Left kidney (tissue), 2 donors: Measurements from ENCODE around the gene DLGAP4. TPM values are rescaled to one million over a fixed set of nuclear protein-coding genes. Genes with fewer than 3 reads are reported as not detected.
A peak's percentile ranks its signal among the peaks of the same experiment; 100 is the strongest.

Experiments used
- DNase-seq: peaks from one replicate; pipeline ENCODE4 v3.0.0-alpha.2; 2013
- polyA plus RNA-seq: library from polyadenylated mRNA; unstranded; fragments of 120-200 nt; gene quantifications from one replicate; pipeline ENCODE4 v1.2.1, GENCODE V29; 2013; ENCODE audit not compliant: insufficient read length

DLGAP4 gene
- polyA plus RNA-seq, 1 donor, result 57.8 TPM

DNA sequence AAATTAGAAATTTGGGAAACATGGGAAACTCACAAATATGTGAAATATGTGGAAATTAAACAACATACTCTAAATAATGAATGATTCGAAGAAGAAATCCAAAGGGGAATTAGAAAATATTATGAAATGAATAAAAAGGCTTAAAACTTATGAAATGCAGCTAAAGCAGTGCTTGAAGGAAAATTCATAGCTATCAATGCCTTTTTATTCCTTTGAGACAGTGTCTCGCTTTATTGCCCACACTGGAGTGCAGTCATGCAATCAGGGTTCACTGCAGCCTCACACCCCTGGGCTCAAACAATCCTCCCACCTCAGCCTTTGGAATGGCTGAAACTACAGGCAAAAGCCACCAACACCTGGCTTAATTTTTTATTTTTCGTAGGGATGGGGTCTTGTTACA is 259.4 kb downstream of the DLGAP4 start:
- DNase-seq, result no peak

- no peak for DNase-seq
Observed at GRCh38 chr20:36569847-36570429, 263.8 kb downstream of the DLGAP4 start.

DNA sequence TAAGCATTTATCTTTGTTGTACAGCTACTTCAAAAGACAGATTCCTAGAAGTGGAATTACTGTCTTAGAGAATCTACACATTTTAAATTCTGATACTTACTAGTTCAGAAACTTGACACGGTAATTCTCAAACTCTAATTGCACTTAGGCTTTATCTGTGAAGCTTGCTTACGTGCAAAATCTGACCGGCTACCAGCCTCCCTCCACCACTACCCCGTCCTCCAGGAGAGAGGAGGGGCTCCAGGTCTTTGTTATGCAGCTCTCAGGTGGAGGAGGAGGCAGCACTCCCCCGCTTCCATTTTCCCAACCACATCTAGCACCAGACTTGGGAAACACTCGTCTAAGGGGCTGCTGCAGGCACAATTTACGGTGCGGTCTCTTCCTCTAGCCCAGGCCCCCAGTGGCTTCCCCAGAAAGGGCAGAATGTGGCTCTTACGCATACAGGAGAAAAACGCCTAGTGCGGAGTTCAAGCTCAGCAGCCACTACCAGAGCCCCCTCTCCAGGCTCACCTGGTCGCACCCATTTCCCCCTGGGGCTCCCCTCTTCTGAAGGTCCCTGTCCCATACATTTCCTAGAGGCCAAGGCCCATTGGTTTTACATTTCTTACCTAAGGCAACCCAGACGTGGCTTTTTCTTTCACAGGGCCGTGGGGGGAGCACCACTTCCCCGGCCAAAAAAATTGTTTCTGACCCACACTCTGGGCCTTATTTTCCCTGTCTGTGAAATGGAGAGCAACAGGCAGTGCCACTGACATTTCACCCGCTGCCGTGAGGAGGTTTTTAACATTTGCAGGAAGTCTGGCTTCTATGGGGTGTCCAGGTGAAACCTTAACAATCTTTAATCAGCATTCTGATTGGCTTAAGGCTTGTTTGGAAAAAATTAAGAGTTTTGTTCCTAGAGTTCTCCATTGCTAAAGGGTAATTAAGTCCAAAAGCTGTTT is 265.7 kb downstream of the DLGAP4 start:
- peak; percentile 65 for DNase-seq

DNA sequence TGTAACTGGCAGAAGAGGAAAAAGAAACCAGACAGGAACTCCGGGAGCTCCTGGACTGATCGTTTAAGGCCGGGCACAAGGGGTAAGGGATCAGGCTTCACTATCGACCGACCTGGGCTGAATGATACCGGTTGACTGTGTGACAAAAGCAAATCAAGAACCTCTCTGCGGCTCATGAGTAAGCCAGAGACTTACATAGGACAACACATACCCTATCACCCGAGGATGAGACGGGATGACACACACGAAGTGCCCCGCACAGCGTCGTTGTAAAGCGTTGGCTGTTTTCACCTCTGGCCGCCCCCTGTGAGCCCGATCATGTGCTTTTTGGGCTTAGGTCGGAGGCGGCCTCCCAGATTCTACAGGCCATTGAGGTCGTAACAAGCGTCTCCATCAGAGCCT is 266.6 kb downstream of the DLGAP4 start:
- DNase-seq, result peak; percentile 22

- DNase-seq, result peak; percentile 92
Observed at GRCh38 chr20:36573103-36573797, 267.1 kb downstream of the DLGAP4 start, which contains the start of gene TGIF2. TGIF2 (plus strand) TSS chr20:36573597; CDS start chr20:36578775, 5,178 bp downstream.

DNA sequence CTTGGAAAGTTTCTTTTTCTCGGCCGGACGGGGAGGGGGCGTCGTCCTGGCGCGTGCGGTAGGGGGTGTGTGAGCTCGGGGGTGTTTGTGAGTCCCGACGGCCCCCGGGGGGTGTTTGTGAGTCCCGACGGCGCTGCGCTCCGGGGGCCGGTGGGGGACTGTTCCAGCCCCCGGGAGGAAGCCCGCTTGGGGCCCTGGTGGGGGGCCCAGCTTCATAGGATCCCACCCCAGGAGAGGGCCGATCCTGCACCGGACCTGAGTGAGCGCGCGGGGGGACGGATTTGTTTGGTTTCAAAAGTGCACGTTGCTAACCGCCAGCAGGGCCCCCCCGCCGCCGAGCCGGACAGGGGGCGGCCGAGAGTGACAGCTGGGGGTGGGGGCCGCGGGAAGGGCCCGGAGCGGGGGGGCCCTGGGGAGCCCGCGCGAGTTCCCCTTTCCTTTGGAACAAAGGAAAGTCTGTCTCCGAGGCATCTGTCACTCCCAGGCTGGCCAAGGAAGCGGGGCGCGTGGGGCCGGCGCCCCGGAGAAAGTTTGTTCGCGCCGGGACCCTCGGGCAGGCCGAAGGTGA is 267.7 kb downstream of the DLGAP4 start:
- DNase-seq, result peak; percentile 29

DNA sequence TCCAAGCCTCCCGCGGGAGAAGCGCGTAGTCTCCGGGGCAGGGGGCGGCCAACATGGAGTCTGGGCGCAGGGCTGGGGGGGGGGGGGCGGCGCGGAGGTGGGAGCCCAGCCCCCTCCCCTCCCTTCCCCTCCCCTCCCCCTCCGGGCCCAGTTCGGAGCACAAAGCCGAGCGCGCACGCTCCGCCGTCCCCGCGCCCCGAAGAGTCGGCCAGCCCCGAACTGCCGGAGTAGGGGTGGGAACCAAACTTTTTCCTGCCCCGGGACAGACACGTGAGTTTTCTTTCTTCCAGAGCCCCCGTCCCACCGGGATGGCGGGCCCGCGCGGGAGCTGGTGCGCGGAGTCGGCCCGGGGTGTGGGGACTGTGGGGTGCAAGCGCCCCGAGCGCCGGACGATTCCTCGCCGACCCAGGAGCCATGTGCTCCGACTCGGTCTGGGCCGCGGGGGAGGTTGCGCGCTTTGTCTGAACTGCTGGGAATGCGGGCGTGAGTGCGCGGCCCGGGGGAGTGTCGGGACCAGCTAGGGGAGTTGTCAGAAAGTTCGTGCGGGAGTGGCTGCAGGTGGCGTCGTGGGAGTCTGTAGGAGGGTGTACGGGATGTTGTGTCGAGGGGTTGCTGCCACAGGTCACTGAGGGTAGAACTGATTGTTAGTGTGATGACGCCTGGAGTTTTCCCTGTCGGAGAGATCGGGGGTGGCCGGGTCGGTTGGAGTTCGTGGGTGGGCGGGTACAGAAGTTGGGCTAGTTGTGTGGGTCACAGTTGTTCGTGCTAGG is 268.4 kb downstream of the DLGAP4 start:
- peak; percentile 69 for DNase-seq

DNA sequence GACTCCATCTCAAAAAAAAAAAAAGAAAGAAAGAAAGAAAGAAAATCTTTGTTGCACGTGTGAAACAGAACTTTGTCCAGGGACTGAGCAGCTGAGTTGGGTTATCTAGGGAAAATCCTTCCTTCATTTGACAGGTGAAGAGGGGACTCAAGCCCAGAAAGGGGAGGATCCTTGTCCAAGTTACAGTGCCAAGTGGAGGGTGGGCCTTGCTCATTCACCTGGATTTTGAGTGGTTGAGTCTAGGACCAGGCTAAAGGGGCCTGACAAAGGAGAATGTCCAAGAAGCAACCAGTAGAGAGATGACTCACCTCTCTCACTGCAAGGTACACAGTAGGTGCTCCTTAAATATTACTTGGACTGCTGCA is 269.9 kb downstream of the DLGAP4 start:
- DNase-seq, result no peak

Other genes starting within 250 kb of the DLGAP4 start
- gene EPB41L1, start 151.6 kb upstream of the DLGAP4 start, polyA plus RNA-seq, result 63.3 TPM
- gene AAR2, start 69.9 kb upstream of the DLGAP4 start, polyA plus RNA-seq, result 41.2 TPM
- 179 TPM for gene MYL9, start 235.2 kb downstream of the DLGAP4 start, polyA plus RNA-seq